Stimulated activated CD8-positive, alpha-beta memory T cell treated with anti-CD3 and anti-CD28 coated beads, Interleukin-15, amount 100 ng/mL, for 48 hours (primary cell): ENCODE results near the gene SLC8A2.

Source experiments
- DNase-seq, 2 donors: peaks; one replicate each; pipeline ENCODE4 v3.0.0-alpha.2; 2020; ENCODE audit warnings: low read depth in 2 of 2

The SLC8A2 gene

DNA sequence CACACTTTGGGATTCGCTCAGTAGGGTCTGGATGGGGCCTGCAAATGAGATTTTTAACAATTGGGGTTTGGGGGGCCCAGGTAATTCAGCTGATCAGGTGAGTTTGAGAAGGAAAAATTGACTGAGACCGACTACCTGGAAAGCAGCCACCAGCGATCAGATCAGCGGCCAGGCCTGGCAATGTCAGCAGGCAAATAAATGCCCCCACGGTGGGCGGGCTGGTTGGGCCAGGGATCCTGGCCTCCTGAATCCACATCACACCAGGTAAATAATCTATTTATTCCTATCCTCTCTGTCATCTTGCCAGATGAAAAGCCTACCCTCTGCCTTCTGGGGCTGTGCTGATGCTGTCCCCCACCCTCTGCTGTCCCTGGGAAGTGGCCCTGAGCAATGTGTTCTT, 33.8 kb upstream of the SLC8A2 start:
- no peak for DNase-seq

DNA sequence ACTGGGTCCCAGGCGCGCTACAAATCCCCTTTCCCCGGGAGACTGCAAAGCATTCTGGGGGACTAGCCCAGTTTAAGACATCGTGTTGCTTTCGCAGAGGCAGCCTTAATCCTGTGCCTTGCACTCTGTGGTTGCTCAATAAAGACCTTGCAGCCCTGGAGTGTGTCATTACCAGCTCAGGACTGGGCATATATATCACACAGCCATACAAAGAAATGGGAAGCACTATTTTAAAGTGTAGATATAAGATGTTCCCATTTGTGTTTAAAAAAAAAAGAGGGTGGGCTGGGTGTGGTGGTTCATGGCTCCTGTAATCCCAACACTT, 32.1 kb upstream of the SLC8A2 start:
- DNase-seq: no peak

DNA sequence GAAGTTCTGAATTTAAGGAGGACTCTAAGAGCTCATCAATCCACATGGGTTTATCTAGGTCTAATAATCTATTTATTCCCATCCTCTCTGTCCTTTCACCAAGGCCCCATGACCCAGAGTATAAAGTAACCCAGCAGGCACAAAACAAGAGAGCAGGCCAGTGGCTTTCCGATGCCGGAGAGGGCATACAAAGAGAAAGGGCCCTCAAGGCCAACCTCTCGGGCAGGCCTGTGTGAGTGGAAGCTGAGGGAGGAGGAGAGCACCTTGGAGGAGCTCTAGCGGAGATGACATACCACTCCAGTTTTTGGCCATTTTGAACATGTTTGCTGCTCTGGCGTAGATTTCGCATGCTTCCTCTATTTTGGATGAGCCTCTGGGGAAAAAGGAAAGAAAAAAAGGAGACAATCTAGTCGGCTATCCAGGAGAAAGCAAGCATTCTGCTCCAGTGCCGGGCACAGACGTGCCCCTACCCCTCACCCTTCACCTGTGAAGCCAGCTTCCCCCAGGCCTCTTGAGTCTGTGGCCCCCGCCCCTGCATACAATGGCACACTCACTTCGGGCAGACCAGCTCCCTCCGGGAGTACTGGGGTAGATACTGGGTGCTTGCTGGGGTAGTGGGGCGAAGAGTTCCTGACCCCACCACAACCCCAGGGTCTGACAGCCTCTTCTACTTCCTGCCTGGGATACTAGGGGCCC, 31.6 kb upstream of the SLC8A2 start:
- no peak for DNase-seq

DNA sequence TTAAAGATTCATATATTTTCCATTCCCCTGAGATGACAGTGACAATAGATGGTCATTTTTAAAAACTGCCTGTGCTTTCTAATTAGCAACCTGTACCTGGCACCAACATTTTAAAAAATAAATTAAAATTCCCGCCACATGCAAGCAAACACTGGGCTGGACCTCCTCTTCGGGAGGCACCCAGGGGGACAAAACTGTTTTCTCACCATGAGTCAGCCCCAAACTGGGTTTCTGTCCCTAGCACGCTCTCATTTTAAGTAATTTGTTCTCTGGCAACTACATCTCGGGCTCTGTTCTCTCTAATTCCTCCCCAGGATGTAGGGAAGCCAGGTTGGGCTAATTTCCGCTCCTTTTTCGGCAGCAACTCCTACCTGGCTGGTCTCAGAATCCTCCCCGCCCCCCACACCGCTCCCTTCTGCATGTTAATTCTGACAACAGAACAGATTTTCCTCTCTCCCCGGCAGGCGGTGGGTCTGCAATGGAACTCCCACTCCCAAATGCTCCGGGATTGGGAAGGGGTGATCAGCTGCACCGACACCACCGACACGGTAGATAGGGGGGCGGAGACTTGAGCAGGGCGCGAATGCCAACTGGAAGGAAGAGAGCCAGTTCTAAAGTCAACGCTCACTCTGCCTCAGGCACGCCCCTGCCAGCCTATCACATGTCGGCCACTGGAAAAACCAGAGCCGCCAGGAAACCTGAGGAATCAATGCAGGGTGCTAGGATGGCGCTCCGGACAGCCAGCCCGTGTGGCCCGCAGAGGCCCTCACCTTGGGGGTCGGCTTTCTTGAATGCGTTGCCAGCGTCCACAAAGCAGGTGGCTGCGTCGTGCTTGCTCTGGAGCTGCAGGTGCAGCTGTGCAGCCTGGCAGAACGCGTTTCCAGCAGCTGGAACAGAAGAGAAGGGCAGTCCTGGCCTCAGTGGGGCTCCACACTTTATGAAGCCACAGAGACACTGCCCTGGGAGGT, 28.5 kb upstream of the SLC8A2 start:
- no peak for DNase-seq

DNA sequence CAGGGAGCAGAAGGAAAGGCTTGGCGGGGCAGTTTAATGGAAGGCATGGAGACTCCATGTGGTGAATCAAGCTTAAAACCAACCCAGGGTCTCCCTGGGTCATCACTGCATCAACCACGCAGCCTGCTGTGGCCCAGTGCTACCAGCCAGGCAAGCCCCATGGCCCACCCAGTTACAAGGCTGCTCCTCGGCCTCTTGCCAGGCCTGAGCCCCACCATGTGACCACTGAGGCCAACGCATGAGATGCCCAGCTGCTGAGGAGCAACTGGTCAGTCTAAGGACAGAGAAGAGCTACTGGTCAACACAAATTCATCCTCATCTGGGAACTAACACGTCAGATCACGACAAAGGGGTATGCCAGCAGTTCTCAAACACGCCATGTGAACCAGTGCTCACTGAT, 27.7 kb upstream of the SLC8A2 start:
- DNase-seq: no peak

DNA sequence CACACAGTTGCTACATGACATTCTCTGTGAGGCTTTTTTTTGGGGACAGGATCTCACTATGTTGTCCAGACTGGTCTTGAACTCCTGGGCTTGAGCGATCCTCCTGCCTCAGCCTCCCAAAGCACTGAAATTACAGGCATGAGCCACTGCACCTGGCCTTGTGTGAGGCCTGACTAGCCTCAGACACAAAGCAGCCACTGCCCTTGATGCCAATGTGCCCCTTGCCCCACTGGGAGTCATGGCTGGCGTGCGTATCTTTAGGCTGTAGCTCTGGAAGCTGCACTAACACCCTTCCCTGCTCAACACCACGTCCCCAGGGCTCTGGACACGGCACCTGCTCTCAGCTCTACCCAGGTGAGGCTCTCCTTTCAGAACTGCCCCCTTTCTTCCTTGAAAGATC, 26.9 kb upstream of the SLC8A2 start:
- DNase-seq: no peak

DNA sequence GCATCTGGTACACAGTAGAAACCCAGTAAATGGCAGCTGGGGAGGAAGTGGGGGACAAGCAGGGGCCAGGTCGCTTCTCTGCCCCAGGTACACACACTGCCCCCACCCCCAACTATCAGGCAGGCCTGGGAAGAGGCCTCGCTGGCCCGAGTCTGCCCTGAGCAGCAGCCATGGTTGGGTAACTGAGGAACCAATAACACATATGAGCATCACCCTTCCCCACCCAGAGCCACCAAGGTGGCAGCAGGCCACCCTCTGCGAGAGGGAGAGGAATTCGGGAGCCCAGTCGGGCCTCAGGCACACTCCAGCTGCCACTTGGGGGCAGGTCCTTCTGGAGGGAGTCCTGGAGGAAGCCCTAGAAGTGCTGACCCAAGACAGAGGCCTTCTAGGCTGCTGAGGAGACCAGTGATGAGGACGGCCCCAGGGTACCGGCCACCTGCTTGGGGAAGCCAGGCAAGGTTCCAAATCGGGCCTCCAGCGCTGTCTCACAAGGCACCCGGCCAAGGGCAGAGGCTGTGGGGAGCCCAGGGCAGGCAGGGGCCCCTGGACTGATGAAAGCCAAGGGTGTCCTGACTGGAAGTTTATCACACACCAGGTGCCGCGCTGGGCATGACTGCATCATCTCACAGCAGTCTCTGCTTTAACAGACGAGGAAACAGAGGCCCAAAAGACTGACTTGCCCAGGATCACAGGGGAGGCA, 26.3 kb upstream of the SLC8A2 start:
- no peak for DNase-seq

DNA sequence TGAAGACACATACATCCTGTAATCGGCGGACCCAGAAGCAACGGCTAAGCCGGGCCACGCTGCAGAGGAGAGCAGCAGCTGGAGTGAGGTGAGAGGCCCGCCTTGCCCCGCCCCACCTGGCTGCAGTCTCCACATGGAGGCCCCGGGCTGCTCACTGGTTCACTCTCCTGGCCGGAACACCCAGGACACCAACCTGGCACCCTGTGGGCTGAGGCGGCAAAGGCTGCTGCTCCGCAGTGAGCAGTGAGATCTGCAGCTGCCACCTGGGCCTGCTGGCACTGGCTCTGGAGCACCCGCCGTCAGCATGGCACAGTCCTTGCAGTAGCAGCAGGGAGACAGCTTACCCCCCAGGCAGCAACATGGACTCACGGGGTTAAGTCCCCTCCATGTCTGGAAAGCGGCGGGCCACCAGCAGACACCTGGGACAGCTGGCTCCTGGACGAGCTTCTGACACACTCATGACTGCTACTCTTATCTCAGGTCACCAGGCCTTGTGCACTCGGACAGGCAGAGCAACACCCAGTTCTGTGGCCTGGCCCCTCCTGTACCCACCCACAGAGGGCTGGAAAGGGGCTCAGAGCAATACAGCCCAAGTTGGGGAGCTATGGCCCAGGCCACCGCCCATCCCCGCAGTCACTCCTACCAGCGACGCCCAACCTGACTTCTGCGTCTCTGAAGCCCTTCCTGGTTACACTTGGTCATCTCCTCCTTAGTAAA, 25.5 kb upstream of the SLC8A2 start:
- no peak for DNase-seq

DNA sequence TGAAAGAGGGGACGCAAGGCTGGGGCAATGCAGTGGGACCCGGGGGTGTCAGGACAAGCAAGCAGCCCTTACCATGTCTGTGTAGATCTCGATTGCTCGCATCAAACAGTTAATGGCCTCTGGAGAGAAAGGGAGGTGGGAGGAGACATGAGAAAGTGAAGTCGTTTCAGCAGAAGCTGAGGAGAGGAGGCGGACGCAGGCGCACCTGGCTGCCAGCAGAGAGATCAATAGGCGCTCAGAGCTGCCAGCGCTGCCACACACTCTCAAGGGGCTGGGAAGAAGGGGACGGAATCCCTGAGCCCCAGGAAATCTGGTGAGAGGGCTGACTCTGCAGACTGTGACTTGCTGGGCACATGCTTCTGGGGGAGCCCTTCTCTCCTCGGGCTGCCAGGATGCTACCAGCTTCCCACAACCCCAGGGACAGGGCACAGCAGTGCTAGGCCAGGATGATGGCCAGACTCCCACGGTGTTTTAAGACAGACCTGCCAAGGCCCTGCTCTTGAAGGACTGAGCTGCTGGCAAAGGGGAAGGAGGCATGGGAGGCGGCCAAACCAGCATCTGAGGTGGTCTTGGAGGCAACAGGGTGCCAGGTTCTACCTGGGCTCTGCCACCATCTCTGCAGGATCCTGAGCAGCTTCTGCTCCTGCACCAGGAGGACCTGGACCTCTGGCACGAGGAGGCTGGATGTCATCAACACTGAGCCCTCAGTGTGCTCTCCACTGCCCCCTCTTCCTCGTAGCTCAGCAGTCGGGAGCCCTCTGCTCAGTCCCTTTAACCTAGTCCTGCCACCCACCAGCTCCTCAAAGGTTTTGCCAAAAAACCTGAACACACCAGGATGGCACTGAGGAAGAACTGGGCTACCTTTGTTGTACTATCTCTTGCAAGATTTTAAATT, 24.0 kb upstream of the SLC8A2 start:
- no peak for DNase-seq

DNA sequence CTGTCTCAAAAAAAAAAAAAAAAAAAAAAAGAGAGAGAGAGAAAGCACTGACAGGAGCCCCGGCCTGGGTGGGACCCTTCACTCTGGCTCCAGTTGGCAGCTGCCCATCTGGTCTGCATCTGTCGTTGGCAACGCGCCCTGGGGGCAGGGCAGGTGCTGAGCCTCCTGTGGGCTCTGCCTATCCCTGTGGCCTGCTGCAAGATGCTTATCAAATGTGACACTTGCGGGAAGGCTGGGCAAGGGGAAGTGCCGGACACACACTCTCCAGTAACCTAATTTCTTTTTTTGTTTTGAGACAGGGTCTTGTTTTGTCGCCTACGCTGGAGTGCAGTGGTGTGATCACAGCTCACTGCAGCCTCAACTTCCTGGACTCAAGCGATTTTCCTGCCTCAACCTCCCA, 23.0 kb upstream of the SLC8A2 start:
- no peak for DNase-seq

DNA sequence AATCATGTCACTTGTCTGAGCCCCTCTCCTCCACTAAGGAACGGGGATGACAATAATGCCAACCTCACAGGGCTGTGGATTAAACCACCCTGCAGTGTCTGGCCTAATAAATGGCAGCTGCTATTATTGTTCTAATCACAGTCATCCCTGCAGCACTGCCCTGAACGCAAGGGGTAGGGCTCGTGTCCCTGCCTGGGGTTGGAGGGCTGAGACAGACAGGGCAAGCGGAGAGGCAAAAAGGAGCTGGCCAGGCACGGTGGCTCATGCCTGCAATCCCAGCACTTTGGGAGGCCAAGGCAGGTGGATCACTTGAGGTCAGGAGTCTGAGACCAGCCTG, 22.5 kb upstream of the SLC8A2 start:
- no peak for DNase-seq

DNA sequence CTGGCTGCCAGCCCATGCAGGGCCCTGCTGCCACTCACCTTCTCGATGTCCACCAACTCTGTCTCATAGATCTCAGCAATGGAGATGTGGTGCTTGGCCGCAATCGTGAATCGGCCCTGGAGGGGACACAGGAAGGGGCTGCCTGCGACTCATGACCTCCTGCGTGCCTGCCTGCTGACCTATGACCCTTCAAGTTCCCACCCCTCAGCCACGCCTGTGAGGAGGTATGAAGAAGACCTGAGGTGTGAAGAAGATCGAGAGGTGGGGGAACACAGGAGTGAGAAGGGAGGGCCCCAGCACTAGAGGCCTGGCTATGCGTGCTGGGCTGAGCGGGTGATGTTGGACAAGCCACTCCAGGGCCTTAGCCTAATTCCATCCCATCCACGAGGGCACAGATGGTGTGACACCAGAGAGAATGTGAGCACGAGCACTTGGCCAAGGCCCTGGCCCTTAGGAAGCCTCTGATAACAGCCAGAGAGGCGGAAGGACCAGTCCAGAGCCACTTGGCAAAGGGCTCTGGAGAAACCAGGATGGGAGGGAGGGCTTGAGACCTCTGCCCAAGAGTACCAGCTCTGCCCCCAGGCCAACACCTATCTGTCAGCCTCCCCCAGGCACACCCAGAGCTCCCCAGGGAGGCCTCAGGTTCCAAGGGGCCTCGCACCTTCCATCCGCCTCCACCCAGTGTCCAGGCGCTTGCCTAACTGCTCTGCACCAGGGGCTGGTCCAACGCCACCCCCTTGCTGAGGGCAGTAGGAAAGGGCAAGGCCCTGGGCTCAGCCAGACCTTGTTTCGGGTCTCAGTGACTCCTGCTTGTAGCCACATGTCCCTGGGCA, 21.9 kb upstream of the SLC8A2 start:
- DNase-seq: no peak

DNA sequence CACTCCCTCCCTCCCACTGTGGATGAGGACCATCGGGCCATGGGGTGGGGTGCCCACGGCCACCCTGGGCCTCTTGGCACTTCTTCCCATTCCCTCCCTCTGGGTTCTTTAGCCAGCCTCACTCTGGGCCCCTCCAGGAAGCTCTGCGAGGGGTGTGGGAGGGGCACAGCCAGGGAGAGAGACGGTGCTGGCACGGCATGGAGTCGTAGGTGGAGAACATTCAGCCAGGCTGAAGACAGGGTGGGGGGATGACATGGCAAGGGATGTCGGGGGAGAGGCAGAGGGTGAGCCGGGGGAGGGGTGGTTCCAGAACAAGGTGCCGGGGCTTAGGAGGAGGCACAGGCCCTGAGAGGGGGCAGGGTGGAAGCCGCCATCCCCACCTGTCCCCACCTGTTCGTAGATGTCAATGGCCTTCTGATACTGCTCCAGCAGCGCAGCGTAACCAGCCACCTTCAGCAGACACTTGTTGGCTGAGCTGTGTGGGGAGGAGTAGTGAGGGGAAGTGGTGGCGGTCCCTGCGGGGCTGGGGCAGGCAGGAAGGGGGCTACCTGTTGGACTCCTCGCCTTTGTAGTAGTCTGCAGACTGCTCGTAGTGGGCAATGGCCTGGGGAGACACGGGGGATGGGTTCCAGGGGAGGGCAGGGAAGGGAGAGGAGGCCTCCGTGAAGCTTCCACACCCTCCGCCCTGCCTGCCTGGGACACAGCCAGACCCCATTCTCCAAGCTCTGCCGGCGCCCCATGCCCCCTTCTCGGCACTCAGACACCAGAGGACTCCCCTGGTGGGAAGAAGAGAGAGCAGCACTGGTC, 21.1 kb upstream of the SLC8A2 start:
- DNase-seq: no peak

DNA sequence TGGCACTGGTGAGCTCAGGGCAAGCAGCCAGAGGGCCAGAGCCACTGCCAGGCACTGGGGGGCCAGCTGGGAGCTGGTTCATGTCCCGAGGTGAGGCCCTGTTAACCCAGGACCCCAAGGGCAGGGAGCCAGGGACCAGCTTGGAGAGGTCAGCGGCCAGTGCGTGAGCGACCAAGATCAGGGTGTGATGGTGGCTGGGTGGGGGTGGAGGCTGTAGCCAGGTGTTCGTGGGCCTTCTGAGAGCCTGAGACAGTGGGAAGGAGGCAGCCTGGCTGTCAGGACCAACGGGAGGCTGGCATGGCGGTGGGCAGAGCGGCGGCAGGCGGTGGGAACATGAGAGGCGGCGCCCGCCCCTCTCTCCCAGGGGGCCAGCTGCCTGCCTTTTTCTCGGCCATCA, 20.4 kb upstream of the SLC8A2 start:
- DNase-seq: no peak

DNA sequence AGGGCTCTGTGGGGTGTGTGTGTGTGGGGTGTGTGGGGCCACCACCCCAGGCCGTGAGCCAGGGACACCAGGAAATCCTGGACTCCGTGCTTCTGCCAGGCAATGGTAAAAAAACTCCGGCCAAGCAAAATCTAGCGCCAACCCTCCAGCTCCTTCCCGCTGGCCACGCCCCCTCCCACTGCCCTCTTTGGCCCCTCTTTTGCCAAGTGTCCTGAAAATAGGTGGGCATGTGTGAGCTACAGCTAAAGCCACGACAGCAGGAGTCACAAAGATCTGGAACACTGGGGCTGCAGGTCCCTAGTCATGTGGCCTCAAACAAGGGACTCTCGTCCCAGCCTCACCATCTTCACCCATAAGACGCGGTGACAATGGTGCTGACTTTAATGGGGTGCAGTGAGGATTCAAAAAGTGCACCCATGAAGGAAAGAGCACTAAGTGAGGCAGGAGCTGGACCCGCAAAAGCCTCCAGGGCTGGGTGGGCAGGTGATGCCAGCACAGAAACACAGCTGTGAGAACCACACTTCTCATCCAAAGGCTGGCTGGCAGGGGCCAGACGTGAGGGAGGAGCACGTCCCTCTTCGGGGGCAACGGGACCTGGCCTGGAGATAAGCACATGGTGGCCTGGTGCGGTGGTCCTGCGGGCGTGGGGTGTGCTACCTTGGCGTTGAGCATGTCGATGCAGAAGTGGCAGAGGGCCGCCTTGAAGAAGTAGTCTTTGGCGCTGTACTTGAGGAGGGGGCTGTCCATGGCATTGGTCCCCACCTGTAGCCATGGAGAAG, 19.9 kb upstream of the SLC8A2 start:
- DNase-seq: no peak

DNA sequence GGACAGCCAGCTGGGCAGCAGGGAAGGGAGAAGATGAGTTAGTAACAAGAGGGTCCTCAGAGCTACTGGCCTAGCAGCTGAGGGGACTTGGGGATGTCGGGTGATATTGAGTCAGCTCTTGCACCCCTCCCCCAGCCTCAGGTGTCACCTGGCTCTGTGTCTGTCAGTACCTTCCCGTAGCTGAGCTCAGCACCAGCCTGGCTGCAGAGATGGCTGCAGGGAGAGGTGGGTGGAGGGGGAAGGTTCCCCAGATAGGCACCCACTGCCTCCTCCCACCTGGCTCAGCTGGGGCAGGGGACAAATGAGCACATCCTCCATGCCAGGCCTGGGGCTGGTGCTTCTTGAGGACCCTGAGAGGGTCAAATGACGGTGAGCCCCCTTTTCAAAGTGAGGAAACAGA, 19.2 kb upstream of the SLC8A2 start:
- DNase-seq: no peak

DNA sequence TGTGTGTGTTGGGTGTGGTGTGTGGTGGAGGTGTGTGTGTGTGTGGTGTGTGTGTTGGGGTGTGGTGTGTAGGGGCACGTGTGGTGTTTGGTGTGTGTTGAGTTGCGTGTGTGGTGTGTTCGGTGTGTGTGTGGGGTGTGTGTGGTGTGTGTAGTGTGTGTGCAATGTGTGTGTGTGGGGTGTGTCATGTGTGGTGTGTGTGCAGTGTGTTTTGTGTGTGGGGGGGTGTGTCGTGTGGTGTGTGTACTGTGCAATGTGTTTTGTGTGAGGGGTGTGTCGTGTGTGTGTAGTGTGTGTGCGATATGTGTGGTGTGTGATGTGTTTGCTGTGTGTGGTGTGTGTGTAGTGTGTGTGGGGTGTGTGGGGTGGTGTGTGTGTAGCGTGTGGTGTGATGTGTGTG, 18.3 kb upstream of the SLC8A2 start:
- no peak for DNase-seq

DNA sequence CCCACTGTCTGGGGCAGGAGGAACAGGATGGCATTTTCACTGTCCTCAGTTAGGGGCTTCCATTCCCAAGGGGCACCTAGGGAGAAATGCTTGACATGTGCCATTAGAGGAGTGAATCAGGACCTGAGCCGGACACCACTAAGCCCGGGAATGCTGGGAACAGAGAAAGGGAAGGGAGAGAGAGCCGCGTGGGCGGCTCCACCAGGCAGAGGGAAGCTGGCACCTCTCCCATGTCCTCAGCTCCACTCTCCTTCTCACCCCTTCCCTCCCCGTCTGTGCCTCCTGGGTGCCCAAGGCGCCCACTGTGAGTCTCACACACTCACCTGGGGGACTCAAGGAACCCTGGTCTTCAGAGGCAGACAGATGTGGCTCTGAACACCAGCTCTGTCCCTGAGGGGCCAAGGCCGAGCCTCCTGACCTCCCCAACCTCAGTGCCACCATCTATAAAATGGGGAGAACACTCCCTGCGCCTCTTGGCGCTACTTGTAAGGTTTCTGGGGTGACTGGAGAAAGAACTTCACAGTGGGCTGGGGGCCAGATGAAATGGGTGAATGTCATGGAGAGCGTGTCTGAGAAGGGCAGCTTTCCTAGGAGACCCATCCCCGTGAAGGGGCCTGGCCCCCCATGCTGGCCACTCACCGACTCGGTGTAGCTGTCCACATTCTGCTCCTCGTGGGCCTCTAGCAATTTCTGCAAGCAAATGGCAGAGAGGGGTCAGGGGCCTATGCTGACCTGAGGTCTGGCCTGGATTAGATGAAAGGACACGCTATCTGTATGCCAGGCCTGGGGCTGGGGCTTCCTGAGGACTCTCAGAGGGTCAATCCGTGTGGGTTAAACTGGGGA, 17.6 kb upstream of the SLC8A2 start:
- no peak for DNase-seq
